GM19023 (cell line): Measurements from ENCODE around the gene MRPL21.
A peak's percentile ranks its signal among the peaks of the same experiment; 100 is the strongest.
"Not testable (repeated sequence)": the region's sequence is repeated elsewhere in the genome, so short reads cannot be mapped to it uniquely, and the experiment has no call there.

Experiments used
- ATAC-seq: cut with Tn5 transposase; IDR thresholded peaks from one replicate; pipeline ENCODE4 v1.9.1; 2021; ENCODE audit warnings: mild to moderate bottlenecking, moderate library complexity; ENCODE audit not compliant: unreplicated experiment

MRPL21 gene

DNA sequence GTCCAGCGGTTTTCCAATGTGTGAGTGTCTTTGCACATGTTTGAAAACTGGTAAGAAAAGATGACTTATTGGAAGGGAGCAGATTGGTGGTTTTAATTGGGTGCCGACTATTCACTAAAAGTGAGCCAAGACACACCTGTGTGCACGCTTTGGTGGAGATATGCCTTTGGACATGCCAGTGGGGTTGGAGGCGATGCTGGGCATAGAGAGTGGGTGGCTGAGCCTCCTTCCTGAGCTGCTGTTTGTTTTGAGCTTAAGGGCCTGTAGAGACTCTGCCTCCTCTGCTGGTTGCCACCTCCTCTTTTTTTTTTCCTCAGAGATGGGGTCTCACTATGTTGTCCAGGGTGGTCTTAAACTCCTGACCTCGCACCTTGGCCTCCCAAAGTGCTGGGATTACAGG, 9.6 kb upstream of the MRPL21 start:
- ATAC-seq: no peak

DNA sequence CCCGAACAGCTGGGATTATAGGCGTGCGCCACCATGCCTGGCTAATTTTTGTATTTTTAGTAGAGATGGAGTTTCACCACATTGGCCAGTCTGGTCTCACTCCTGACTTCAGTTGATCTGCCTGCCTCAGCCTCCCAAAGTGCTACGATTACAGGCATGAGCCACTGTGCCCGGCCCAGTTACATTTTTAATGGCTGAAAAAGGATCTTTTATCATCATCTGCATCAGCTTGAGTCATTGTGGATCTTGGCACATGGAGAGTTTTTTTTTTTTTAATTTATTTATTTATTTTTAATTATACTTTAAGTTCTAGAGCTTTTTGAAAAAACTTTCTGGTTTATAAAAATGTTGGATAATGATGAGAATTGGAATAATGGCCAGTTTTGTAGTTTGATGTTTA, 8.6 kb upstream of the MRPL21 start:
- no peak for ATAC-seq

DNA sequence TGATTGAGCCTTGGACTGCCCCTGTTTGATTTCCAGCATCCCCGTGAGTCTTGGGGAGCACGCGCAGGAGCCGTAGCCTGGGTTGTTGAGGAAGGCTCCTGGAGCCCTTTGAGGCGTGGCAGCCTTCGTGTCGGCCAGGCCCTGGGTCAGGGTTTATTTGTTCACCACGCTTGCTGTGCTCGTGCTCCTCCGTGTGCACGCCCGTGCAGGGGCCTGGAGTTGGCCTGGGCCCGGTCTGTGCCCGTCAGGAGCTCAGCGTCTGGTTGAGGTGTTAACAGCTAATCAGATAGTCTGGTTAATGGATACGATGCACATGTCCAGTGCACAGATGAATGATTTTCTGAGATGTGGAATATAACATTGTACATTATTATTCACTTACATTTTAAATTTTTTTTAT, 8.1 kb upstream of the MRPL21 start:
- no peak for ATAC-seq

DNA sequence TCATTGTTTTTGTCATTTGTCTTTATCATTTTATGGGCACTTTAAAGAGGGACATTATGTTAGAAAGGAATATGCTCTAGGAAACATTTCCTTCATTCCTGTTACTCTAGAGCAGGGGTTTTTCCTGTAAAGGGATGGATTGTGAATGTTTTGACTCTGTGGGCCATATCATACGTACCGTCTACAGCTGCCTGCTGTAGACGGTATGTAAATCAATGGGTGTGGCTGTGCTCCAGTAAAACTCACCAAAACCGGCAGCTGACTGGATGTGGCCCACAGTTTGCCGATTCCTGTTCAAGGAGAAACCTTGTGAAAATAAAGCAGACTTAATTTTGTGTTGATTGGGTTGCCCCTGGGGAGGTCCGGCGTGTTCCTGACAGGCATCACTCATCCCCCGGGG, 7.3 kb upstream of the MRPL21 start:
- no peak for ATAC-seq

DNA sequence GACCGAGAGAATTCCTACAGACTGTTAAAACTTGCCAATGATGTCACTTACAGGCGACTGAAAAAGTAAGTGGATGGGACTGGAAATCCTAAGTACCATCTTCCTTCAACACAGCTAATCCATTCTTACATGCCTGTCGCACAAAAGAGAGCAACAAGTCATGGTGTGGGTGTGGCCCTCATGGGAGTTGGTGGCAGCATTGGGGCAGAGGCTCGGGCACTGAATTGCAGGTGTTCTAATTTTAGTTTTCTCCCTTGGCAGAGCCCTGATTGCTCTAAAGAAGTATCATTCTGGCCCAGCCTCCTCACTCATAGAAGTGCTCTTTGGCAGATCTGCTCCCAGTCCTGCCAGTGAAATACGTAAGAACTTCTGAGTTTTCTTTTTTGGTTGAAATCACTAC, 4.6 kb upstream of the MRPL21 start:
- no peak for ATAC-seq

DNA sequence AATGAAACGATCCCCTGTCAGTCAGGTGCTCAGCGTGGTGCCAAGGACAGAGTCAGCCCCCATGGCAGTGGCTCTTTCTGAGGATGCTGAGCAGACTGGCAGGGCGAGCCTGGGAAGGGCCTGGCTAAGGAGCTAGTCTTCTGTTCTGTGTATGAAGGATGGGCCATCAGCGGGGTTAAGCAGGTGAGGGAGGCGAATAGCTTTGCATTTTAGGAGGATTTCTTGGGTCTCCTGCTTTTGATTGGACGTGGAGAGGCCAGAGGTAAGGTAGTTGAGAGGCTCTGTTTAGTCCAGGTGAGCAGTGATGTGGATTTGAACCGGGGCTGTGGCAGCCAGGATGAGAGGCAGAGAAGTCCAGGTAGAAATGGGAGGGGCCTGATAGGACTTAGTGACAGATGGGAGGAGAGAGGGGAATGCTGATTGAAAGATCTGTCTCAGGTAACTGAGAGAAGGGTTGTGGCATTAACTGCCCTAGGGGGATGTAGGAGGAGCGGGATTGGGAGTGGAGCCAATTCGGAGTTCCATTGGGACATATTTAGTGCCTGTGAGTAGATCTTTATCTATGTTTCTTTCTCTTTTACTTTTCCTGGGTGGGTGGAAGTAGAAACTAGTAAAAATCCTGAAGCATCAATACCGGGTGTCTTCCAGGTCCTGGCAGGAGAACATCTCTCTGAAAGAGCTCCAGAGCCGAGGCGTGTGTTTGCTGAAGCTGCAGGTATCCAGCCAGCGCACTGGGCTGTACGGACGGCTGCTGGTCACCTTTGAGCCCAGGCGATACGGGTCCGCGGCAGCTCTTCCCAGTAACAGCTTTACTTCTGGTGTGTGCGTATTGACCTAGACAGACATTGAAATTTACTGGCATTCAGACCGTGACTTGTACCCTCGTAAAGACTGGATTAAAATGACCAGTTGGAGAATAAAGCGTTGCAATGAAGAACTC, 2.1 kb upstream of the MRPL21 start:
- no peak for ATAC-seq

DNA sequence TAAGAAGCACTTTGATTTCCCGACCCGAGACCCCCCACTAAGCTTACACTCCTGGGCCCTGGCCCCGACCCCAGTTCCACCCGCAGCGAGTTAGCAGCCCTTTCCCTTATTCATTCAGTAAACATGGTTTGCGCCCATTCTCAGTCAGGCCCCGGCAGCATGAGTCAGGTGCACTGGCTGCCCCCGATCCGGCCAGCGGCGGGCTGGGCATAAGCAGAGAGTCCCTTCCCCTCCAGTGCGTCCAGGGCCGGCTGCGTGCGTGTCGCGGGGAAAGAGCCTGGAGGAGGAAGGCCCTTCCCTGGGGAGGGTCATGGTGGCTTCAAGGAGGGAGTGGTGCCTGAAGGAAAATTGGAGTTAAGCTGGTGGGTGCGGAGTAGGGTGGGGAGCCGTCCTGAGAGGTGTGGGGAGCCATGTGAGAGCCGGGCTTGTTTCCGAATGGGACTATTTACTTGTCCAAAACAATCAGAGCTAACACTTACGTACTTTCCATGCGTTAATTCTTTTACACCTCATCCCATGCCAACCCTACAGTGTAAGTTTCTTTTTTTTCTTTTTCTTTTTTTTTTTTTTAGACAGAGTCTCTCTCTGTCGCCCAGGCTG, 716 bp upstream of the MRPL21 start:
- ATAC-seq: peak; percentile 22

DNA sequence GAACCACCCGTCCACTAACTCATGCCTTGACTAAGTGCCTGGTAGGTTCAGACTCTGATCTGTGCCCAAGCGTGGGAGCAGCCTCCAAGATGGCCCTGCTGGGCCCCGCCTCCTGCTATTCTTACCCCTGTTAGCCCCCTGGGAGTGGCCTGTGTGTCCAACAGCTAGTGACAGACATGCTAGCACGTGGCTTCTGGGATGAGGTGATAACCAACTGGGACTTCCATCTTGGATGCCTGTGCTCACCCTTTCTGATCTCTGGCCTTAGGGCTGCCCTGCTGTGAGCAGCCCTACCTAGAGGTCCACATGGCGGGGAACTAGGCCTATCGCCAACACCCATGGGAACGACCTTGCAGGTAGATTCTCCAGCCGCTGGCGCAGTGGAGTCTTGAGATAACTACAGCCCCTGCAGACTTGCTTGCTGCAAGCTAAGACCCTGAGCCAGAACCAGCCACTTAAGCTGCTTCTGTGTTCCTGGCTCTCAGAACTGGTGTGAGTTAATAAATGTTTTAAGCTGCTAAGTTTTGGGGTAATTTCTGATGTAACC, 2.7 kb downstream of the MRPL21 start:
- ATAC-seq: no peak

DNA sequence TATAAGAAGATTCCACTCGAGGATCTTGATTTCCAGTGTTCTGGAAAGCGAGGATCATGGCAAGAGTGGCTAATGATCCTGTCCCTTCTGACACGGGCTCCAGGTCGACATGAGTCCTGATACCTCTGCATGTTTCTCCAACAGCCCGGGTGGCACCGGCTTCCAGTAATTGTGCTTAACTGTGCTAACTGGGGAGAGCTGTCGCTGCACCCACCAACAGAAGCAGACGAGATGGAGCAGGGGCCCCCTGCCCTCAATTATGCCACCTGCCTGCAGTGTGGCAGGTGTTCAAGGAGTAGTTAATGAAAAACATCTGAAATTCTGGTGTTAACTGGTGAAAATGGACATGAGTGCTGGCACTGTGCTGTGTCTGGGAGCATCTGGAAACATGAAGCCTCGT, 6.2 kb downstream of the MRPL21 start:
- ATAC-seq: no peak

DNA sequence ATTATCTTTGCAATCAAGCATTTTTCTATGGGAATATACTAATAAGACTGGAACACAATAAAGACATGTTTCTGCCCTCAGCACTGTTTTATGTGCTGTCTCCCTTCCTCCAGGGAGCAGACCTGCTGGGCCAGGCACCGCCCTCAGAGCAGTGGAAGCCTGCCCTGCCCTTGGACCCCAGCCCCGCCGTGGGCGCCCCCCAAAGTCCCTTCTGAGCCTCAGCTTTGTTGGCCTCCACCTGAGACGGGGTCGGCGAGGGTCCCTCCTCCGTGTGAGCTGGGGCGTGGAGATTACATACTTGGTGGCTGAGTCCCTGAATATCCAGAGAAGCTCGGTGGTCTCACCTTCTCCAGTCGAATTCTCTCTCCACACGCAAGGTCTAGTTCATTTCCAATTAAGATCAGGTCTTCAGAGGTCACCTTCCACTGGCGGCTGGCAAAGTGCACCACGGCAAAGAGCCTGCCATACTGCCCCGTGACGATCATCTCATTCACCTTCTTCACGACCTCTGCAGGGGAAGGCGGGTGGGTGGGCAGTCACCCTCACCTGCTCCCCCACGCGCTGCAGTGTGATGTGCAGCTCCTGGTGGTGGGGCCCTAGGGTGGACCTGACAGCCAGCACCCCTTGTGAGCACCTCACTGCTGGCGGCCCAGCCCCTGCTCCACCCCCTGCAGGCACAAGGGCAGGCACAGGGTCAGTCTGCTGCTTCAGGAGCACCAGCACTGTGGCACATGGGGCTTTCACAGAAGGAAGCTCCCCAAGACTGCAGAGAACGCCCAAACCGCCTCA, 7.3 kb downstream of the MRPL21 start:
- ATAC-seq: no peak

DNA sequence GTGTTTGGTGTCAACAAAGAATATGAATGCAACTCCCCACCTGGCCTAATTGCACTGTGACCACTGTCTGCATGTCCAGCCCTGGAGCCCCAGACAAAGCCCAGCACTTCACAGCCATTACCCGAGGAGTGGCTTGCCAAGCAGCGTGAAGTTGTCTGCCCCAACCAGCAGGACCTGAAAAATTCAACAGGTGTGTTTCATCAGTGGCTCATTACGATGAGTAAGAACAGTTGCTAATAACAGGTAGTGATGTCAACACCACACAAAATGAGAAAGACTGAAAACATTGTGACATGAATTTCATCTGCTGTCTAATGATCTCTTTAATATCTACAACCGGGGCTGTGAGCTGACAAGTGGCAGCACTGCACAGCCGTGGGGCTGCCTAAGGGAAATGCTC, 10.3 kb downstream of the MRPL21 start:
- no peak for ATAC-seq

DNA sequence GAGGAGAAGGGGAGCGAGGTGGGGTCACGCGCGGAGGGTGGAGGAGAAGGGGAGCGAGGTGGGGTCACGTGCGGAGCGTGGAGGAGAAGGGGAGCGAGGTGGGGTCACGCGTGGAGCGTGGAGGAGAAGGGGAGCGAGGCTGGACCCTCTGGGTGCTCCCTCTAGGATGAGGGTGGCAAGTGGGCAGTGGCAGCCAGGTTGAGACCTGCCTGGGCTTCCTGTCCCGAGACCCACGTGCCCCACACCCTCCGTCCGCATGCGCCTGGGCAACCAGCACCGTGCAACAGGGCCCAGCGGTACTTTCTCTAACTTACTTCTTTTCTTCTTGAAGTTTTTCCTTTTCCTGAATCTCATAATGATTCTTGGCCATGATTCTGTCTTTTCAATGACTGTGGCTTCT, 11.1 kb downstream of the MRPL21 start:
- no peak for ATAC-seq

DNA sequence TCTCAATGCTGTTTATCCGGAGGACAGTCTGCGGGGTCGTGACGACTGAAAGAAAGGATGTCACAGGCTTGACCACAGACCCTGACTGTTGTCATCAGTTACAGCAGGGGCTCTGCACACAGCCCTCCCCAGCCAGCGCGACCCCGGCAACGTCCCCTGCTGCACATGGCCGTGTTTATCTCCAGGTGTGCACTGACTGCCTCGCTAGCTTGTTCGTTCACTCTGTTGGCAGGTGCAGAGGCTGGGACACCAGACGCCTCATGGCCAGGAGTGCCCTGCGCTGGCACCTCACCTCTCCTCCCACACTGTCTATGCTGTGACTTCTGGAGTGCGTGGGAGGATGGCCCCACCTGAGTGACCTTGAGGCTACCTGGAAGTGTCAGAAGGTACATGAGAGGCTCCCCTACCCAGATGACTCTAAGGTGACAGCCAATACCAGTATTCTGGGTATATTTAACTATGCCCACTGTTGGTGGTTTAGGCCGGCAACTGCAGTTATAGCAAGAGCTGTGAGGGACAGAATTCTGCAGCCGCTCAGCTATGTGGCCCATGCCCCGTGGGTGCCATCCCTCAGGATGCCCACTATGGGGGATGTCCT, 12.2 kb downstream of the MRPL21 start:
- ATAC-seq: no peak

DNA sequence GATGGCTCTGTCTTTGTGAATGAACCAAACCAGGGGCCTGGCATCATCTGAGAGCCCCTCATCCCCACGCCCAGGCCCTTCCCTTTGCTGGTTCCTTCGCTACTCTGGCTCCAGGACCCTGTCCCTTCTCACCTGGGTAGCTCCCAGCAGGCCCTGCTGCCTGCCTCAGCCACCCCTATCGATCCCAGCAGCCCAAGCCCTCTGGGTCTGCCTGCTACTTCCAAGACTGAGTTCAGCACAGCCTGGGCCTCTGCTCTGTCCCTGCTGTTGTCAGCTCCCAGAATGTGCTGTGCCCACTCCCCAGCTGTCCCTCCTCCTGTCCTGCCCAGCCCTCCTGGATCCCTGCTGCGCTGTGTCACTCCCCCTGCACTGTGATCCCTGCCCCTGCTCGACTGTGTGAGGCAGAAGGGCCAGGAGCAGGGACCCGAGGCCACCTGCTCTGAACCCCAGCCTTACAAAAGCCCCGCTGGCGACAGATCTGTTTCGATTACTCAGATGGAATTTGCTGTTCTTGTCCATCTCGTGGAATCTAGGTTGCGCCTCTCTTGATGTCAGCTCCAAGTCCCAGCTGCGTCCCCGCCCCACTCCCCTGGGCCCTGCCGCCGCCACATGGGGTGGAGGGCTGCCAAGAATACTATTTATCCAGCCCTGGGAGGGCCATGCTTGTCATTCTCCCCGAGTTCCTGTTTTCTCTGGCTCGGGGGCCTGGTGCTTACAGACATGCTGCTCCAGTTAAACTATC, 13.0 kb downstream of the MRPL21 start:
- ATAC-seq: no peak

DNA sequence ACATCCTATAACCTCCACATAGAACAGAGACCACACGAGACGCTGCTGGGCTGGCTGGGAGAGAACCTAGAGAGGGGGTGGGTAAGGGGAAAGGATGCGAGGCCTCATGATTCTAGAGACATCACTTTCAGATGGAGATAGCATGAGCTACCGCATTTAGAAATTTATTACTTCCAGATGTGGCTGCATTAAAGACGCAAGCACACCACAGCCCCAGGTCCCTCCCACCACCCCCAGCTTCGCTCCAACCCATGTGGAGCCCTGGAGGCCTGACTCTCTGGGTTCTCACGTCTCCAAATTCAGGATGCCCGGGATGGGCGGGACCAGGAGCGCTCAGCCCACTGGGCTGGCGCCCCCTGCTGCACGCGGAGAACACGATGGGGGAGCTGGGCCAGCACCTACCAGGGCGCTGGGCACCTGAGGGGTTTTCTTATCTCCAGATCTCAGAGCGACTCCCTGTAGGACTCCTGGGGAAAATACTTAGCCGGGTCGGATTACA, 13.6 kb downstream of the MRPL21 start:
- ATAC-seq: no peak

DNA sequence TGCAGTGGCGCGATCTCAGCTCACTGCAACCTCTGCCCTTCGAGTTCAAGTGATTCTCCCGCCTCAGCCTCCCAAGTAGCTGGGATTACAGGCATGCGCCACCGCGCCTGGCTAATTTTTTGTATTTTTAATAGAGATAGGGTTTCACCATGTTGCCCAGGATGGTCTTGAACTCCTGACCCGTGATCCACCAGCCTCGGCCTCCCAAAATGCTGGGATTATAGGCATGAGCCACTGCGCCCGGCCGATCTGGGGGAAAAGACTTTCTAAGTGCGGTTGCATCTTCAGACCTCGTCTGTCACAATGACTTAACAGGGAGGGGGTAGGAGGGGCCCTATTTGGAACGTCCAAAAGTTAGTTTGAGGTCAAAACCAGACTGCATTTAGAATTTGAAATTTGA, 18.8 kb downstream of the MRPL21 start:
- ATAC-seq: not testable (repeated sequence)

DNA sequence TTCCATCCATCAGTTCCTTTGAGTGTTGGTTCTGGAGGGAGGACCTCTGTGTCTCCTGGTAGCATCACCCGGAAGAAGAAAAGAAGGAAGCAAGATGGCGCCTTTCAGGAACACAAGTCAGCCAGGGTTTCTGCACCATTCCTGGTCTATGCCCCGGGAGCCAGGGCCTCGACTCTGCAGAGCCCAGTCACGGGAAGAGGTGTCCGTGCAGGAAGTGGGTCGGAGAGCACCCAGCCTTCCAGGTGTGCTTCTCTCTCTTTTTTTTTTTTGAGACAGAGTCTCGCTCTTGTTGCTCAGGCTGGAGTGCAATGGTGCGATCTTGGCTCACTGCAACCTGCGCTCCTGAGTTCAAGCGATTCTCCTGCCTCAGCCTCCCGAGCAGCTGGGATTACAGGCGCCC, 21.2 kb downstream of the MRPL21 start:
- no peak for ATAC-seq

DNA sequence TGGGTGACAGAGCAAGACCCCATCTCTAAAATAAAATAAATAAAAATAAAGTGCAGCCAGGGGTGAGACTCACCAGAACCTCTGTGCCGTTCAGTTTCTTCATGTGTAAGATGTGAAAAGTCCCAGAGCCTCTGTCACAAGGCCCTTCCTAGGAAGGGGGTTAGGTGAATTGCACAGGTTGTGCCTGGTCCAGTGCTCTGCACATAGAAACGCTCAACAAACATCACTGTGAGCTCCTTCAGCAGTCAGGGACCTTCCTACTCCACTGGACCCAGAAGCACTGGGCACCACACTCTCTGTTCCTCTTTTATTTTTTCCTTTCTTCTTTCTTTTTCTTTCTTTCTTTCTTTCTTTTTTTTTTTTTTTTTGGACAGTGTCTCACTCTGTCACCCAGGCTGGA, 22.3 kb downstream of the MRPL21 start:
- ATAC-seq: no peak

DNA sequence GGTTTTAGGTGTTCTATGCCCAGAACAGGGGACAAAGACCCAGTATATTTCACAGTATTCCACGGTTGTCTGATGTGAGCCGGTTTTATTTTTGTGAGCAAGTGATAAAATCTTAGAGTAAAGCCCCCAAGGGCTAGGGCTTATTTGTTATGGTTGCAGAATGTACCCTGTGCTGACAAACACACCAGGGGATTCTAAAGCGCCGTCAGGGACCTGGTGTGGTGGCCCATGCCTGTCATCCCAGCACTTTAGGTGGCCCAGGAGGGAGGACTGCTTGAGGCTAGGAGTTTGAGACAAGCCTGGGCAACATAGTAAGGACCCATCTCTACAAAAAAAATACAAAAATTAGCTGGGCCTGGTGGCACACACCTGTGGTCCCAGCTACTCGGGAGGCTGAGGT, 22.8 kb downstream of the MRPL21 start:
- no peak for ATAC-seq

DNA sequence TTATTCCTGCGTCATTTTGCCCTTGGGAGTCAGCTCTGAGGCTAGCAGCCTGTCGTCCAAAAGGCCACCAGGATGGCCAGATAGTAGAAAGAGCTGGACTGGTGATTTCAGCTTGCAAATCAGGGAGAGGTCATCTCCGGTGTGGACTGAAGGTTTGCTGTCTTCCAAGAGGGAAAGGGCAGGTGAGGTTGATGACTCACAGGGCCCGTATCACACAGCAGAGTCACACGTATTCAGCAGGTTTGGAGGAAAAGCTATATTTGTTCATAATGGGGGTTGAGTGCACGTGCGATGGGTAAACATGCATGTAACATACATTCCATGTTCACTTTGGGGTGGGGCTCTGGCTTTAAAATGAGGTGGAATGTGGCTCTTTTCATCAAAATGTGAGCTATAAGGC, 25.6 kb downstream of the MRPL21 start:
- no peak for ATAC-seq
